ENCODE data around the gene WIPF1. TPM values are rescaled to one million over a fixed set of nuclear protein-coding genes. Genes with fewer than 3 reads are reported as not detected.

Gene WIPF1
- total RNA-seq, 8 experiments from 2014 or later, result 3.7 to 14.3 (median 8.0) TPM

Other genes starting within 250 kb of the WIPF1 start
- 10 to 100 TPM; 11.5 to 44.4 (median 29.5) TPM for gene SCRN3, start 202.1 kb downstream of the WIPF1 start, total RNA-seq
- gene GPR155, start 110.8 kb downstream of the WIPF1 start, total RNA-seq, result 10 to 100 TPM in 1 of 8 experiments, 1 to 10 TPM in 7; 1.6 to 15.3 (median 4.6) TPM
- gene CHRNA1, start 166.7 kb upstream of the WIPF1 start, total RNA-seq, result 1 to 10 TPM in 2 of 8 experiments, under 1 TPM in 4, not detected in 2; 0.33 to 2.9 (median 0.87) TPM

All from motor neuron (in vitro differentiated cells).